ENCODE measurements around the gene MTHFD2L.

DNA sequence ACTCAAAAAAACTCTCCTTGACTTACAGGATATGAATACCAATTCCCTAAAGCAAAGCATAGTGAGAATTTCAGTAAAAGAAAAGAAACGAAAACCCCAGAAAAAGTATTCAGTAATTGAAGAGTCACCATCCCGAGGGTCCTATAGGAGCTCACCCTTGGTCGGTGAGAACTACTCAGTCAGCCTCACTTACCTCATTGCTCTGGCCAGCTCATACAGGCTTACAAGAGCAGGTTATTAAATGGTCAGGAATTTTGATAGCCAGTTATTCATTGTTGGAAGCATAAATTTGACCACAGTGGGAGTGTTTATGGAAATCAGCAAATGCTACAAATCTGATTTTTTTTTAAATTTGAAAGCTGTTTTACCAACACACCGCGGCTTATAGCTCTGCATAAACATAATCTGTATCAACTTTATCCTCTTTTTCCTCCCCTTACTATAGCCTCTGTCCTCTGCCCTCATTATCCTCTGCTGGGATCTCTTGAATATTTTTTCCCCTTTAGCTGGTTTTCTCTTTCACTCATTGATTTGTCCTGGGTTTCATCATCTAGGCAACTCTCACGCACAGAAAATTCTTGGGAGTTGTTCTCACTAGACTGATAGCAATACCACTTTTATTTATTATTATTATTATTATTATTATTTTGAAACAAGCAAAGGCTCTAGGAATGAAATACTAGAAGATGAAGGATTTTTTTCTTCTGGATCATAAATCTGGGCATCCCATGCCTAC, 47.9 kb upstream of the MTHFD2L start:
- TF ChIP-seq CTCF (IDR thresholded peaks at IDR 0.05; ENCODE audit: low read length) (no peak), EZH2phosphoT487 (IDR thresholded peaks at IDR 0.05; ENCODE audit: low read length) (no peak)

Measured in MM.1S (cell line).